SK-N-SH (cell line): ENCODE results near the gene CLIC5. TPM values are rescaled to one million over a fixed set of nuclear protein-coding genes. Genes with fewer than 3 reads are reported as not detected.

Experiments used
- CTCF ChIA-PET: fragments of 300-600, 350-600 bp; formaldehyde crosslinking; extraction: SDS; loops from one replicate; lab custom pipeline; 2021; lab: Yijun Ruan, JAX
- POLR2A ChIA-PET: fragments of 350-600 bp; sonication (Branson Sonifier 250); formaldehyde crosslinking; extraction: SDS; loops from one replicate; lab custom pipeline; 2020; ENCODE audit warnings: antibody characterized with exemption, inconsistent platforms; lab: Yijun Ruan, JAX
- DNase-seq: peaks from one replicate; pipeline ENCODE4 v3.0.0; 2012
- H2AFZ ChIP-seq: fragments of 200-600 bp; sonication (generic); 2 replicates; pipeline ENCODE4 v1.8.1; 2016; ENCODE audit warnings: antibody characterized with exemption, mild to moderate bottlenecking, low read depth
- H3F3A ChIP-seq: fragments of 200-600 bp; sonication (generic); replicated peaks from 2 replicates; pipeline ENCODE3; 2016; ENCODE audit warnings: antibody characterized with exemption, mild to moderate bottlenecking; ENCODE audit not compliant: insufficient read depth
- H3K27ac ChIP-seq, 2 experiments: fragments of 200-500 bp in 1 of 2; fragments of 200-600 bp in 1 of 2; sonication (Bioruptor generic) in 1 of 2; sonication (generic), shearing (Covaris generic) in 1 of 2; 2 replicates each; pipeline versions ENCODE4 v1.5.1 to v1.6.1; 2014 to 2016; ENCODE audit warnings: low read depth in 2 of 2, inconsistent platforms in 1 of 2, low read length in 1 of 2, mild to moderate bottlenecking in 1 of 2, mixed read lengths in 1 of 2
- H3K27me3 ChIP-seq: fragments of 200-600 bp; sonication (generic), shearing (Covaris generic); 2 replicates; pipeline ENCODE4 v1.6.1; 2016; ENCODE audit warnings: mixed run types; ENCODE audit not compliant: insufficient read depth
- H3K36me3 ChIP-seq, 2 experiments: fragments of 200-500 bp in 1 of 2; fragments of 200-600 bp in 1 of 2; sonication (Bioruptor generic) in 1 of 2; sonication (generic) in 1 of 2; replicated peaks in 1 of 2; 2 replicates each; pipeline versions ENCODE3 to v1.5.1; 2014 to 2016; ENCODE audit warnings: low read length in 1 of 2, mild to moderate bottlenecking in 1 of 2; ENCODE audit not compliant: insufficient read depth in 2 of 2, control insufficient read depth in 1 of 2
- H3K4me1 ChIP-seq, 2 experiments: fragments of 200-500 bp in 1 of 2; fragments of 200-600 bp in 1 of 2; sonication (Bioruptor generic) in 1 of 2; sonication (generic), shearing (Covaris generic) in 1 of 2; 2 replicates each; pipeline versions ENCODE4 v1.5.1 to v1.6.1; 2014 to 2016; ENCODE audit warnings: low read depth in 1 of 2, low read length in 1 of 2, mixed run types in 1 of 2; ENCODE audit not compliant: insufficient read depth in 2 of 2, control insufficient read depth in 1 of 2
- H3K4me2 ChIP-seq: fragments of 200-600 bp; sonication (generic), shearing (Covaris generic); 2 replicates; pipeline ENCODE4 v1.6.1; 2017; ENCODE audit warnings: mixed run types
- H3K4me3 ChIP-seq, 2 experiments: fragments of 200-500 bp in 1 of 2; fragments of 200-600 bp in 1 of 2; sonication (Bioruptor generic) in 1 of 2; sonication (generic), shearing (Covaris generic) in 1 of 2; 2 replicates each; pipeline versions ENCODE4 v1.5.1 to v1.8.1; 2014 to 2016; ENCODE audit warnings: low read depth in 2 of 2, inconsistent platforms in 1 of 2, low read length in 1 of 2, mild to moderate bottlenecking in 1 of 2, mixed read lengths in 1 of 2, moderate library complexity in 1 of 2
- H3K79me2 ChIP-seq: fragments of 200-600 bp; sonication (generic); 2 replicates; pipeline ENCODE4 v1.8.1; 2017; ENCODE audit warnings: mild to moderate bottlenecking; ENCODE audit not compliant: insufficient read depth
- H3K9ac ChIP-seq: fragments of 200-600 bp; sonication (generic); 2 replicates; pipeline ENCODE4 v1.6.1; 2017; ENCODE audit warnings: mixed run types
- H3K9me2 ChIP-seq: fragments of 200-600 bp; sonication (generic); 2 replicates; pipeline ENCODE4 v1.6.1; 2017; ENCODE audit warnings: mixed run types
- H3K9me3 ChIP-seq: fragments of 200-600 bp; sonication (generic); 2 replicates; pipeline ENCODE4 v1.6.1; 2017; ENCODE audit warnings: mixed run types, mild to moderate bottlenecking, moderate library complexity
- H4K20me1 ChIP-seq: fragments of 200-600 bp; sonication (generic); 2 replicates; pipeline ENCODE4 v1.6.1; 2017; ENCODE audit warnings: mild to moderate bottlenecking, mixed run types; ENCODE audit not compliant: insufficient read depth
- CTCF ChIP-seq: fragments of 200-600 bp; sonication (generic); IDR thresholded peaks from 2 replicates; pipeline ENCODE4 v1.6.1; 2017; ENCODE audit warnings: antibody characterized with exemption, mild to moderate bottlenecking, moderate library complexity
- EZH2phosphoT487 ChIP-seq: fragments of 200-600 bp; sonication (generic); IDR thresholded peaks from 2 replicates; pipeline ENCODE4 v1.6.1; 2017; ENCODE audit warnings: low read depth, mixed run types, mild to moderate bottlenecking, antibody characterized with exemption, moderate library complexity, borderline replicate concordance
- FOSL2 ChIP-seq: IDR thresholded peaks from 2 replicates; pipeline ENCODE4 v1.4.0; 2012; ENCODE audit warnings: low read depth, mild to moderate bottlenecking, moderate library complexity, borderline replicate concordance
- FOXM1 ChIP-seq: IDR thresholded peaks from 2 replicates; pipeline ENCODE4 v1.4.0; 2012; ENCODE audit warnings: low read depth, mild to moderate bottlenecking
- GABPA ChIP-seq: IDR thresholded peaks from 2 replicates; pipeline ENCODE4 v1.4.0; 2012; ENCODE audit warnings: low read depth, mild to moderate bottlenecking
- IRF3 ChIP-seq: fragments of 150-350 bp; IDR thresholded peaks from 2 replicates; pipeline ENCODE4 v1.6.1; 2016; ENCODE audit warnings: mild to moderate bottlenecking, low read depth, low read length
- JUND ChIP-seq: IDR thresholded peaks from 2 replicates; pipeline ENCODE4 v1.4.0; 2012
- MAX ChIP-seq: IDR thresholded peaks from 2 replicates; pipeline ENCODE4 v1.4.0; 2012; ENCODE audit warnings: low read depth
- NFIC ChIP-seq: IDR thresholded peaks from 2 replicates; pipeline ENCODE4 v1.4.0; 2012; ENCODE audit warnings: borderline replicate concordance
- POLR2AphosphoS5 ChIP-seq: IDR thresholded peaks from 2 replicates; pipeline ENCODE4 v1.6.1; 2012; ENCODE audit warnings: low read depth, low read length
- REST ChIP-seq: IDR thresholded peaks from 2 replicates; pipeline ENCODE4 v1.6.1; 2012; ENCODE audit warnings: mild to moderate bottlenecking, low read depth, low read length, moderate library complexity
- RFX5 ChIP-seq: IDR thresholded peaks from 2 replicates; pipeline ENCODE4 v1.6.1; 2012; ENCODE audit warnings: mild to moderate bottlenecking, improper control_type of control experiment, low read length
- RXRA ChIP-seq: IDR thresholded peaks from 2 replicates; pipeline ENCODE4 v1.4.0; 2012; ENCODE audit warnings: low read depth, mild to moderate bottlenecking, borderline replicate concordance
- TAF1 ChIP-seq: IDR thresholded peaks from 2 replicates; pipeline ENCODE4 v1.6.1; 2012; ENCODE audit warnings: low read depth, mild to moderate bottlenecking, low read length, moderate library complexity, borderline replicate concordance
- TCF12 ChIP-seq: IDR thresholded peaks from 2 replicates; pipeline ENCODE4 v1.4.0; 2012
- TEAD4 ChIP-seq: IDR thresholded peaks from 2 replicates; pipeline ENCODE4 v1.4.0; 2012; ENCODE audit warnings: mild to moderate bottlenecking, borderline replicate concordance; ENCODE audit not compliant: insufficient read depth
- USF1 ChIP-seq: IDR thresholded peaks from 2 replicates; pipeline ENCODE4 v1.4.0; 2012; ENCODE audit warnings: low read depth, borderline replicate concordance
- YY1 ChIP-seq: IDR thresholded peaks from 2 replicates; pipeline ENCODE4 v1.4.0; 2012; ENCODE audit warnings: low read depth, mild to moderate bottlenecking
- ZBTB33 ChIP-seq: IDR thresholded peaks from 2 replicates; pipeline ENCODE4 v1.4.0; 2012; ENCODE audit warnings: low read depth, borderline replicate concordance
- WGBS: methylation state at CpG from one replicate; pipeline ENCODE4 v1.1.6; 2017; ENCODE audit warnings: low lambda C conversion rate; 5-methylcytosine and 5-hydroxymethylcytosine counted together
- polyA plus RNA-seq, 3 experiments: library from polyadenylated mRNA; depleted of rRNA; stranded (reverse); fragments of >200 nt; gene quantifications; 2 replicates each; pipeline ENCODE4 v1.2.3, GENCODE V29; 2012

The CLIC5 gene
- polyA plus RNA-seq, 1 of the 3 experiments (the other 2 are of a cell fraction): 0.03 TPM

- Histone ChIP-seq H3K36me3 (no peaks in the 10 kb centered on the region), H3K9ac (no peak overlapping the region), H2AFZ (no peak overlapping the region), H3K4me3 (no peak overlapping the region), H3K27me3 (peaks cover 9% of the 10 kb centered on the region; the same call in 1 of the 2 replicates), H3F3A (peaks cover 3% of the 10 kb centered on the region), H3K9me2 (no peaks in the 10 kb centered on the region), H3K4me2 (no peak overlapping the region), H3K9me3 (no peaks in the 10 kb centered on the region), H3K4me1 (no peaks in the 10 kb centered on the region), H3K79me2 (no peaks in the 10 kb centered on the region), H3K27ac (no peak overlapping the region), H4K20me1 (no peaks in the 10 kb centered on the region)
- no peak for DNase-seq
- ChIA-PET CTCF (no interaction called here), POLR2A (no interaction called here)
- WGBS: 5% methylated on average over 2 of the region's 2 CpGs
- TF ChIP-seq REST (no peak), JUND (no peak), EZH2phosphoT487 (no peak), RFX5 (no peak), MAX (no peak), FOSL2 (no peak), TAF1 (no peak), FOXM1 (no peak), GABPA (no peak), NFIC (no peak), IRF3 (no peak)
Observed at GRCh38 chr6:45892196-45892595, 123.5 kb downstream of the CLIC5 start.

GRCh38 chr6:45886776-45887175, 128.9 kb downstream of the CLIC5 start:
- ChIA-PET POLR2A (no interaction called here), CTCF (no interaction called here)
- Histone ChIP-seq H3K27ac (no peak overlapping the region), H3K4me2 (no peak overlapping the region), H3K9me3 (no peaks in the 10 kb centered on the region), H2AFZ (no peak overlapping the region), H3K9me2 (no peaks in the 10 kb centered on the region), H3F3A (no peaks in the 10 kb centered on the region), H3K27me3 (peaks cover 37% of the 10 kb centered on the region; the same call in 1 of the 2 replicates), H3K36me3 (no peaks in the 10 kb centered on the region), H3K4me1 (no peaks in the 10 kb centered on the region), H4K20me1 (no peaks in the 10 kb centered on the region), H3K4me3 (no peak overlapping the region), H3K9ac (no peak overlapping the region), H3K79me2 (no peaks in the 10 kb centered on the region)
- no peak for DNase-seq
- 0% methylated on average over 2 of the region's 2 CpGs for WGBS
- TF ChIP-seq JUND: no peak
- TF ChIP-seq ZBTB33: no peak
- TF ChIP-seq YY1: no peak
- no peak for TF ChIP-seq CTCF
- no peak for TF ChIP-seq GABPA
- no peak for TF ChIP-seq FOXM1
- TF ChIP-seq NFIC: no peak
- TF ChIP-seq POLR2AphosphoS5: no peak
- no peak for TF ChIP-seq RXRA
- no peak for TF ChIP-seq TCF12
- no peak for TF ChIP-seq USF1
- TF ChIP-seq TEAD4: no peak
- TF ChIP-seq TAF1: no peak
